Subcutaneous adipose tissue (tissue), 4 donors: Measurements from ENCODE around the gene KBTBD13. TPM values are rescaled to one million over a fixed set of nuclear protein-coding genes. Genes with fewer than 3 reads are reported as not detected.

Experiments used
- total RNA-seq, 4 donors: library from RNA; depleted of rRNA; stranded (reverse); fragments of >200 nt; gene quantifications; one replicate each; pipeline ENCODE4 v1.1.0, GENCODE V29; 2016
- TF ChIP-seq, protein P1 (sequence below): fragments of 450-650 bp; IDR thresholded peaks from one replicate; pipeline ENCODE4 v1.5.1; 2016; ENCODE audit warnings: low read depth, mild to moderate bottlenecking, control low read depth, antibody characterized with exemption, moderate library complexity

The KBTBD13 gene
- total RNA-seq, 4 donors from 2014 or later = not detected

GRCh38 chr15:65058394-65059368, 17.9 kb upstream of the KBTBD13 start:
- TF ChIP-seq, protein P1, sequence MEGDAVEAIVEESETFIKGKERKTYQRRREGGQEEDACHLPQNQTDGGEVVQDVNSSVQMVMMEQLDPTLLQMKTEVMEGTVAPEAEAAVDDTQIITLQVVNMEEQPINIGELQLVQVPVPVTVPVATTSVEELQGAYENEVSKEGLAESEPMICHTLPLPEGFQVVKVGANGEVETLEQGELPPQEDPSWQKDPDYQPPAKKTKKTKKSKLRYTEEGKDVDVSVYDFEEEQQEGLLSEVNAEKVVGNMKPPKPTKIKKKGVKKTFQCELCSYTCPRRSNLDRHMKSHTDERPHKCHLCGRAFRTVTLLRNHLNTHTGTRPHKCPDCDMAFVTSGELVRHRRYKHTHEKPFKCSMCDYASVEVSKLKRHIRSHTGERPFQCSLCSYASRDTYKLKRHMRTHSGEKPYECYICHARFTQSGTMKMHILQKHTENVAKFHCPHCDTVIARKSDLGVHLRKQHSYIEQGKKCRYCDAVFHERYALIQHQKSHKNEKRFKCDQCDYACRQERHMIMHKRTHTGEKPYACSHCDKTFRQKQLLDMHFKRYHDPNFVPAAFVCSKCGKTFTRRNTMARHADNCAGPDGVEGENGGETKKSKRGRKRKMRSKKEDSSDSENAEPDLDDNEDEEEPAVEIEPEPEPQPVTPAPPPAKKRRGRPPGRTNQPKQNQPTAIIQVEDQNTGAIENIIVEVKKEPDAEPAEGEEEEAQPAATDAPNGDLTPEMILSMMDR = no peak

DNA sequence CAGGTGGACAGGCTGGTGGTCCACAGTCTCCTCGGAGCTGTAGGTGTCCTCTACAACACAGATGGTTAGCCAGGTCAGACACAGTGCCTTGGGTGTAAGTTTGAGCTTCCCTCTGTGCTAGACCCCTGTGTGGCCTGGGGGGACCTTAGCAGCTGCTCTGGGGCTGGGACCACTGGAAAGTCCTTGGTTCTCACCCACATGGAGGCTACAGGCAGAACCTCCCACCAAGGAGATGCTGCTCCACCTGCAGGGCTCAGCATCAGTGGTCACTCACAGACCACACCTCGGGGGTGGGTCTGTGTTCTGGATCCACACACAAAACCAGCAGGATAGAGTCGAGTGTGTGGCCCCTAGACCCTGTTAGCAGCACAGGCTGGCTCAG, 17.2 kb upstream of the KBTBD13 start:
- TF ChIP-seq, protein P1 = no peak

DNA sequence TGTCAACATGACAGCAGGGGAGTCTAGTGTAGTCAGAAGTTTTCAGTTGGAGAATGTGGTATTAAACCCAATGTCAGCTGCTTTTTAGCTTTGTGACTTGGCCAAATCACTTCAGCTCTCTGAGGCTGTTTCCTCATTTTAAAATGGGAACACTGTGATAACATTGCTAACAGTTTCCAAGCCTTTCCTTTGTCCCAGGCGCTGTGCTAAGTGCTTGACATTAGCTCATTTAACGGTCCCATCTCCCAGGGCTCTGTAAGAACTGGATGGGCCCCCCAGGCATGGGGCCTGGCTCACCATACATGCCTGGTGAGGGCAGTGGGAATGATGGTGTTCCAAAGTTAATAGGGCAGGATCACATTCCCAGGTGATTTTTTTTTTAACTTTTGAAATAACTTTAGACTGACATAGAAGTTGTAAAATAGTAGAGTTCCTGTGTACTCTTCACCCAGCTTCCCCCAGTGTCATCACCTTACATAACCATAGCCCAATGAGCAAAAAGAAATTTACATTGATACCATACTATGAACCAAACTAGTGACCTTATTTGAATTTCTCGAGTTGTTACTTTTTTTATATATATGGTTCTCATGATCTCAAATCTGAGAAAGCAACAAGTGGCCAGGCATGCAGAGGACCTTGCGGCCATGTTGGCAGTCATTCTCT, 16.5 kb upstream of the KBTBD13 start:
- TF ChIP-seq, protein P1 = no peak

DNA sequence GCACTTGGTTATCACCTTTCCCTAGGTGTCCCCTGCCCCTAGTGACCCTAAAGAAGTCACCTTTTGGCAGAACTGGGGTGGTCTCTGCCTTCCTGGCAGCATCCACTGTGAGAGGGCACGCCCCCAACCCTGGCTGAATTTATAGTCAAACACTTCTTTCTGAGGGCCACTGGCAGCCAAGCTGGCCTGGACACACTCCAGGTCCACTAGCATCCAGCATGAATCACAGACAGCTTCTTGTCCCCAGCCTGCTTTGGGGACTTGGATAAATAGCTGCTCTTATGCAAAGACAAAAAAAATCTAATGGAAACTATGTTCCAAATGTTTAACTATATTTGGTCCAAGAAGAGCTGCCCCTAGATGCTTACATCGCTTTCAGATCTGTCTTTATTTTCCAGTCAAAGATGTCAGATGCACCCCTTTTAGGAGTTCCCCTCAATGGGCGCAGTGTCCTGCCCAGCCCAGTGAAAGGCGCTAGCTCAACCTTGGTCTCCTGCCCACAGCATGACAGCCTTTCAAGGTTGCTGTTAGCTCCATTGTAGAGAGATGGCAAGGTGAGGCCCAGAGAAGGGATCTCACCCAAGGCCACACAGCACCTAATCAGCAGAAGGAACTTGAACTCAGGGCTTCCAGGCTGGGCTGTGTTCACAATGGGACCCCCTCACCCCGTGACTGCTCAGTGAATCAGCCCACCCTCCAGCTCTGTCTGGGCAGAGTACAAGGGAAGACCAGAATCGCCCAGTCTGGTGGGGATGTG, 15.7 kb upstream of the KBTBD13 start:
- TF ChIP-seq, protein P1 = no peak

GRCh38 chr15:65062061-65062460, 14.5 kb upstream of the KBTBD13 start:
- TF ChIP-seq, protein P1 = no peak

DNA sequence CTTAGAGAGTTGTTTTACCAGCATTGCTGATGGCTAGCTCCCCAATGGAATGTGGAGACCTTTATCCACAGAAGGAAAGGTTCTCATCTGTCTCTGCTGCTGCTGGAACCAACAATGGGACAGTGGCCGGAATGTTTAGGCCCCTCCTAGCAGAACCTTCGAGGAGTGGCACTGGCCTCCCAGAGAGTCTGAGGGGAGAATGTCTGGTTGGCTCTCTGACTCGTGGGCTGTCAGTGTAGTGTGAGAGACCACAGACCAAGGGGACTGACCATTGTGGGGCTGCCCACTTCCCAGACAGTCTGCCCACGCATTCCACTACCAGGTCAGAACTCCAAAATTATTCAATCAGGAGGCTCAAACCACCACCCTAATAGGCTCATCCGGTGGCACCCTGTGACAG, 13.8 kb upstream of the KBTBD13 start:
- TF ChIP-seq, protein P1 = no peak
